AG09319 (cell line): ENCODE data around the gene APLP1.
"Not testable (repeated sequence)": the region's sequence is repeated elsewhere in the genome, so short reads cannot be mapped to it uniquely, and the experiment has no call there.

Source experiments
- DNase-seq: peaks from one replicate; pipeline ENCODE4 v3.0.0-alpha.2; 2010; ENCODE audit warnings: low read depth; ENCODE audit errors: extremely low read depth
- TF ChIP-seq, protein P1 (sequence below): IDR thresholded peaks from 2 replicates; pipeline ENCODE4 v1.5.1; 2011; ENCODE audit warnings: low read depth, mild to moderate bottlenecking, inconsistent platforms, low read length, moderate library complexity

Gene APLP1

DNA sequence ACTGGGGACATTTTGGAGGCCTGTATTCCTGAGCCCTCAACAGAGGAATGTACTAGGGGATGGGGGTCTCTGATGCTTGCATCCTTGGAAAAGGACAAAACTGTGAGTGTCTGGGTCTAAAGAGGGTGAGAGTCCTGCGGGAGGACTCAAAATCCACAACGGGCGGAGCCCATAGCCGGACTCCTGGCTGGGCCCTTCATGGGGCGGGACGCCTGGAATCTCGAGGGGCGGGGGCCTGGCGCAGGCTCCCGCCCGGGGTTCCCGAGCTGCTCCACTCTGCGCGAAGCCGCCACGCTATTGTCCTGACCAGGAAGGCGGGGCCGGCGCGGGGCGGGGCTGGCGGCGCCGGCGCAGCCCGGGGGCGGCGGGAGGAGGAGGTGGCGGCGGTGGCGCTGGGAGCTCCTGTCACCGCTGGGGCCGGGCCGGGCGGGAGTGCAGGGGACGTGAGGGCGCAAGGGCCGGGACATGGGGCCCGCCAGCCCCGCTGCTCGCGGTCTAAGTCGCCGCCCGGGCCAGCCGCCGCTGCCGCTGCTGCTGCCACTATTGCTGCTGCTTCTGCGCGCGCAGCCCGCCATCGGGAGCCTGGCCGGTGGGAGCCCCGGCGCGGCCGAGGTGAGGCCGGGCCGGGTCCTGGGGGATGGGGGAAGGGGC, at the start of gene APLP1:
Gene APLP1, plus strand, starts transcription at position 403 of the 651 bp plus-strand sequence. Its CDS starts 63 bp downstream, at position 466.
- TF ChIP-seq, protein P1, sequence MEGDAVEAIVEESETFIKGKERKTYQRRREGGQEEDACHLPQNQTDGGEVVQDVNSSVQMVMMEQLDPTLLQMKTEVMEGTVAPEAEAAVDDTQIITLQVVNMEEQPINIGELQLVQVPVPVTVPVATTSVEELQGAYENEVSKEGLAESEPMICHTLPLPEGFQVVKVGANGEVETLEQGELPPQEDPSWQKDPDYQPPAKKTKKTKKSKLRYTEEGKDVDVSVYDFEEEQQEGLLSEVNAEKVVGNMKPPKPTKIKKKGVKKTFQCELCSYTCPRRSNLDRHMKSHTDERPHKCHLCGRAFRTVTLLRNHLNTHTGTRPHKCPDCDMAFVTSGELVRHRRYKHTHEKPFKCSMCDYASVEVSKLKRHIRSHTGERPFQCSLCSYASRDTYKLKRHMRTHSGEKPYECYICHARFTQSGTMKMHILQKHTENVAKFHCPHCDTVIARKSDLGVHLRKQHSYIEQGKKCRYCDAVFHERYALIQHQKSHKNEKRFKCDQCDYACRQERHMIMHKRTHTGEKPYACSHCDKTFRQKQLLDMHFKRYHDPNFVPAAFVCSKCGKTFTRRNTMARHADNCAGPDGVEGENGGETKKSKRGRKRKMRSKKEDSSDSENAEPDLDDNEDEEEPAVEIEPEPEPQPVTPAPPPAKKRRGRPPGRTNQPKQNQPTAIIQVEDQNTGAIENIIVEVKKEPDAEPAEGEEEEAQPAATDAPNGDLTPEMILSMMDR = no peak
- DNase-seq = no peak

DNA sequence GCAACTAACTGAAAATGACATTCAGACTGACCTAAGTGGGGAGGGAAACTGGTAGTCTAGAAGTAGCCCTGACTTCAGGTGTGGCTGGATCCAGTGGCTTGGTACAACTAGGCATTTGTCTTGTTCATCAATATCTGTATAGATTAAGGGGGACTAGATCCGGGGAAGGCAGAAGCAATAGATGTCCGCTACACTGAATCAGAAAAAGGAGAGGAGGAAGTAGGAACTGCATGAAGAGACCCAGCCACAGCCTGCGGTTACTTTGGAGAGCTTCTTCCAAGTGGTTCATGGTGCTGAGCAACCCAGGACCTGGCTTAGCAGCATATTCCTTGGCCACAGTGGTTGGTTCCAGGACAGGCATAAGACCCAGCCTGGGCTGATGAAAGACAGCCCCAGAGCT, 45.8 kb upstream of the APLP1 start:
- TF ChIP-seq, protein P1 = no peak

DNA sequence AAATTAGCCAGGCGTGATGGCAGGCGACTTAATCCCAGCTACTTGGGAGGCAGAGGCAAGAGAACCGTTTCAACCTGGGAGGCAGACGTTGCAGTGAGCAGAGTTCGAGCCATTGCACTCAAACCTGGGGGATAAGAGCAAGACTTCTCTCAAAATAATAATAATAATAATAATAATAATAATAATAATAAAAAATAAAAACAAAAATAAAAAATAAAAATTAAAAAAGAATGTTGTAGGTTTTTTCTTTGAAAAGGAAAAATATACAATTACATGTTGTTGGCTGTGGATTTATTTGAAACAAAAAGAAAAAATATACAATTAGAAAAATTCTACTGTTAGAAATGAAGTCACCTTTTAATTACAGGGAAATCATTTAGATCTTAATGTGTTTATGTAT, 44.2 kb upstream of the APLP1 start:
- DNase-seq = no peak
- TF ChIP-seq, protein P1 = no peak

More for the DNA sequence above, 45.8 kb upstream of the APLP1 start:
- DNase-seq = no peak

DNA sequence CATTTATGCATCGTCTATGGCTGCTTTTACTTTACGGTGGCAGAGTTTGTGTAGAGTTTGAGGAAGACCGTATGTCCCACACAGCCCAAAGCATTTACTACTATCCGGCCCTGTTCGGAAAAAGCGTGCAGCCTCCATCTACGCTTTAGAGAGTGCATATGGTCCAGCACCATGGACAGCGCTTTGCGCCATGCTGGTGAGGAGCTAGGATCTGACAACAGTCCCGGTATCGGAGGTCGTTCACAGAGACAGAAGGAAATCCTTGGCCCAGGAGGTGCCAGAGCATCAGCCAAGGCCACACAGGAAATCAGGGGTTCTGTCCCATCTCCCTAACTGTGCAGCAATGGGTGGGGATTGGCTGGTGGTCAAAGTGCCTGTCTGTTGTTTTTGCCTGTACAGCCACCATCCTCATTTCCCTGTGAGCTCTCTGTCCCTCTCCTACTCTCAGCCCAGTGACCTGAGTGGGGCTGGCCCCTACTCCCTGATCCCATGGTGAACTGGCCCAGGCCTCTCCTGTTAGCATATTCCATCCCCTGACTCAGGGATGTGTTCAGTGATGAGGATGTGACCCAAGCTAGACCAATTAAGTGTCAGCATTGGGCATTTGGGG, 39.6 kb upstream of the APLP1 start:
- TF ChIP-seq, protein P1 = no peak
- DNase-seq = no peak

DNA sequence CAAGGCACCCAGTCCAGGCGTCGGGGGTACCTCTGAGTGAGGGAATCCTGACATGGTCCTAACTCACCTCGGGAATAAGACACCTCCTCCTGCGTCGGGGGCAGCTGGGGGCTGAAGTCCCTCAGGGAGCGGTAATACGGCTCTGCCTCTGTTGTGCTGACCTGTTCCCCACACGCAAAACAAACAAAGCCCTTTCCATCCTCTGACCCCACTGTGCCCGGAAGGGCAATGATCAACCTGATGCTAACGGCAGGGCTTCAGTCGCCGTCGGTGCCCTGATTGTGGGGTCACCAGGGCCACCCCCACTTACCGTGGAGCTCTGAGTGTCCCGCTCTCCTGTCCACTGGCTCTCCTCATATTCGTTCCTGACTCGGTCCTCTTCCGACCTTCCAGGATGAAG, 37.4 kb upstream of the APLP1 start:
- TF ChIP-seq, protein P1 = no peak
- DNase-seq = no peak

DNA sequence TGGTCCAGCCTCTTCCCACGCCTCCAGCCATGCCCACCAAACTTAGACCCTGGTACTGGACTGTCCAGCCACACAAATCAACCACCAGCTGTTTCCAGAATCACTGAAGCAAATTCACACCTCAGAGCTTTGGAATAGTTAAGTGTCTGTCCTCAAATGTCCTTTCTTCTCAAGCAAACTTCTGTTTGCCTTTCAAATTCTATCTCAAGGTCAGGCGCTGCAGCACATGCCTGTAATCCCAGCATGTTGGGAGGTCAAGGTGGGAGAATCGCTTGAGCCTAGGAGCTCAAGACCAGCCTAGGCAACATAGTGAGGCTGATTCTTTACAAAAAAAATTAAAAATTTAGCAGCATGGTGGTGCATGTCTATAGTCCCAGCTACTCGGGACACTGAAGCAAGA, 36.3 kb upstream of the APLP1 start:
- TF ChIP-seq, protein P1 = no peak
- DNase-seq = no peak

DNA sequence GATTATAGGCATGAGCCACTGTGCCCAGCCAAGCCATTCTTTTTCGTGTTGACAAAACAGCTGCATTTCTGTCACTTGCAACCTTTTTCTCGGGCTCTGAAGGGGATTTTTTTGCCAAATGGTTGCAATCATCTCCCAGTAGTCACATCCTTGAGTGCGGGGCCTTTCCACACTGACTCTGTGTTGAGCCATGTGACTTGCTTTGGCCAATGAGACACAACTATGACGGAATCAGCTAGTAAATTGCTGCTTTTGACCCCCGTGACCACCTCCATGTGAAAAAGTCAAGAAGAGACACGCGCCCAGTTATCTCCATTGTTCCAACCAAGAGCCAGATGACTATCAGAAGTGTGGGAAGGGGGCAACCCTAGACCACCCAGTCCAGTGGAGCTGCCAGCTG, 34.4 kb upstream of the APLP1 start:
- TF ChIP-seq, protein P1 = no peak
- no peak for DNase-seq

DNA sequence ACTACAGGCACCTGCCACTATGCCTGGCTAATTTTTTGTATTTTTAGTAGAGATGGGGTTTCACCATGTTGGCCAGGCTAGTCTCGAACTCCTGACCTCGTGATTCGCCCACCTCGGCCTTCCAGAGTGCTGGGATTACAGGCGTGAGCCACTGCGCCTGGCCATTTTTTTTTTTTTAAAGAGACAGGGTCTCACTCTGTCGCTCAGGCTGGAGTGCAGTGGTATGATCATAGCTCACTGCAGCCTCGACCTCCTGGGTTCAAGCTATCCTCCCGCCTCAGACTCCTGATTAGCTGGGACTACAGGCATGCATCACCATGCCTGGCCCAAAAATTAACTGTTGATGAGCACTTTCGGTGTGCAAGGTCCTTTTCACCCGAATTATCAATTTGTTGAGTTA, 32.3 kb upstream of the APLP1 start:
- not testable (repeated sequence) for DNase-seq
